ENCODE data around the gene DDIT4. TPM values are rescaled to one million over a fixed set of nuclear protein-coding genes. Genes with fewer than 3 reads are reported as not detected.

The DDIT4 gene
- total and polyA plus RNA-seq, 2 of the 8 experiments (the other 6 are each of a cell fraction or from before 2014, with no cell fraction given) = 47.4 to 108 TPM

GRCh38 chr10:72250666-72251065 is 23.1 kb upstream of the DDIT4 start:
- Histone ChIP-seq H3K79me1 (ENCODE audit: low read depth, low read length) (no peaks in the 10 kb centered on the region), H3K4me1 (replicated peaks in 1 of 4; ENCODE audit: control insufficient read depth in 3 of 4, insufficient read depth in 4 of 4, low read length in 3 of 4) (peaks cover 13 to 21% (median 16%) of the 10 kb centered on the region in 4 experiments), H3K27ac (ENCODE audit: low read depth, low read length) (no peak overlapping the region), H3K23ac (ENCODE audit: insufficient read length) (no peak overlapping the region), H2AK5ac (ENCODE audit: low read depth, low read length) (no peak overlapping the region), H3K36me3 (ENCODE audit: control insufficient read depth in 2 of 4, insufficient read depth in 4 of 4, low read length in 3 of 4) (no peaks in the 10 kb centered on the region), H2BK20ac (ENCODE audit: low read length) (0 out of 2 replicates have a peak overlapping the region, but pooled peaks have one; percentile 43), H3K4me3 (ENCODE audit: extremely low read depth in 1 of 4, insufficient read depth in 2 of 4, low read depth in 3 of 4, low read length in 4 of 4) (no peak overlapping the region), H3K56ac (replicated peaks; ENCODE audit: insufficient read length, low read depth, low read length) (no peak overlapping the region), H3K14ac (ENCODE audit: insufficient read length) (no peak overlapping the region), H2BK120ac (replicated peaks; ENCODE audit: low read depth, low read length) (no peak overlapping the region), H3K79me2 (ENCODE audit: control insufficient read depth in 1 of 2, insufficient read depth in 2 of 2, low read length in 2 of 2) (no peaks in the 10 kb centered on the region), H3K4me2 (ENCODE audit: insufficient read depth in 1 of 2, low read depth in 2 of 2, low read length in 2 of 2) (no peak overlapping the region), H4K91ac (replicated peaks; ENCODE audit: insufficient read length, low read length) (peak overlapping the region; percentile 78), H2BK5ac (ENCODE audit: low read depth, low read length) (peak overlapping the region; percentile 71; the same call in 1 of the 2 replicates), H2BK12ac (ENCODE audit: low read depth, low read length) (0 out of 2 replicates have a peak overlapping the region, but pooled peaks have one; percentile 75), H4K20me1 (replicated peaks in 1 of 2; ENCODE audit: control insufficient read depth in 1 of 2, insufficient read depth in 2 of 2, low read length in 2 of 2) (no peaks in the 10 kb centered on the region), H3K23me2 (ENCODE audit: low read depth, low read length) (no peaks in the 10 kb centered on the region), H2BK15ac (ENCODE audit: low read length) (no peak overlapping the region), H3K18ac (ENCODE audit: extremely low read depth, low read length) (no peak overlapping the region), H3K4ac (replicated peaks; ENCODE audit: insufficient read length, low read depth, low read length) (peak overlapping the region; percentile 87), H4K8ac (ENCODE audit: extremely low read depth, insufficient read depth, low read length) (no peak overlapping the region), H4K5ac (ENCODE audit: insufficient read length, low read depth, low read length) (no peak overlapping the region), H3K9me3 (ENCODE audit: insufficient read depth in 2 of 2, low read depth in 1 of 2, low read length in 1 of 2) (no peaks in the 10 kb centered on the region), H2AFZ (ENCODE audit: low read length) (no peak overlapping the region), H3K27me3 (replicated peaks in 1 of 4; ENCODE audit: control insufficient read depth in 3 of 4, extremely low read depth in 1 of 4, insufficient read depth in 3 of 4, low read length in 3 of 4) (no peaks in the 10 kb centered on the region), H3K9ac (replicated peaks in 1 of 4; ENCODE audit: extremely low read depth in 1 of 4, low read depth in 3 of 4, low read length in 3 of 4) (no peak overlapping the region)
- CTCF ChIA-PET (ENCODE audit: partially characterized antibody) = interaction anchor here (1.1 kb wide), 1 partner anchor 353 kb away, joined by 3 read pairs; no protein-coding TSS in a partner anchor
- no peak for FAIRE-seq
- POLR2A ChIA-PET (ENCODE audit: partially characterized antibody) = interaction anchor here (0.6 to 24.2 kb wide), 4 partner anchors 10 to 92 kb away, joined by 4 to 673 read pairs (median 20); partner anchors contain the start of gene DDIT4
- no peak for DNase-seq (ENCODE audit: low read depth in 1 of 2, low spot score in 2 of 2)
- 92% methylated on average over 1 of the region's 1 CpG; no CpG with 5 or more reads in 1 of the 2 experiments for WGBS, 2 experiments (ENCODE audit: extremely low coverage in 1 of 2, insufficient coverage in 1 of 2, insufficient read length in 1 of 2, insufficient replicate concordance in 2 of 2, low coverage in 1 of 2, low lambda C conversion rate in 2 of 2, missing lambda C conversion rate in 1 of 2)
- TF ChIP-seq SP2 (IDR thresholded peaks at IDR 0.05; ENCODE audit: low read length) (no peak), ASH2L (IDR thresholded peaks at IDR 0.05; ENCODE audit: low read length) (no peak), BACH1 (IDR thresholded peaks at IDR 0.05; ENCODE audit: low read length) (no peak), POU5F1 (IDR thresholded peaks at IDR 0.05; ENCODE audit: low read depth, low read length) (no peak), EP300 (IDR thresholded peaks at IDR 0.05; ENCODE audit: borderline replicate concordance in 1 of 2, low read depth in 2 of 2, low read length in 2 of 2) (no peak), ZNF274 (IDR thresholded peaks at IDR 0.05; ENCODE audit: borderline replicate concordance, extremely low read depth, low read length) (no peak), GTF2F1 (IDR thresholded peaks at IDR 0.05; ENCODE audit: borderline replicate concordance, low read depth, low read length) (no peak), ATF2 (IDR thresholded peaks at IDR 0.05; ENCODE audit: low read length) (no peak), MAX (IDR thresholded peaks at IDR 0.05) (no peak), TAF1 (IDR thresholded peaks at IDR 0.05; ENCODE audit: low read depth, low read length) (no peak), SP4 (IDR thresholded peaks at IDR 0.05; ENCODE audit: low read length) (no peak), KDM5A (IDR thresholded peaks at IDR 0.05; ENCODE audit: low read length) (no peak), EZH2 (IDR thresholded peaks at IDR 0.05; ENCODE audit: low read depth, low read length, severe bottlenecking) (no peak)

All from H1 (cell line).